Left kidney (tissue), 2 donors: ENCODE results near the gene FAM131C. TPM values are rescaled to one million over a fixed set of nuclear protein-coding genes. Genes with fewer than 3 reads are reported as not detected.
A peak's percentile ranks its signal among the peaks of the same experiment; 100 is the strongest.
"Not testable (repeated sequence)": the region's sequence is repeated elsewhere in the genome, so short reads cannot be mapped to it uniquely, and the experiment has no call there.

Experiments used
- DNase-seq: peaks from one replicate; pipeline ENCODE4 v3.0.0-alpha.2; 2013
- polyA plus RNA-seq: library from polyadenylated mRNA; unstranded; fragments of 120-200 nt; gene quantifications from one replicate; pipeline ENCODE4 v1.2.1, GENCODE V29; 2013; ENCODE audit not compliant: insufficient read length

The FAM131C gene
- polyA plus RNA-seq, 1 donor: 1.3 TPM

GRCh38 chr1:16039871-16040270 is 33.6 kb downstream of the FAM131C start:
- not testable (repeated sequence) for DNase-seq

GRCh38 chr1:16038620-16038912 is 34.9 kb downstream of the FAM131C start:
- DNase-seq: no peak

GRCh38 chr1:16036461-16036860 is 37.0 kb downstream of the FAM131C start:
- DNase-seq: not testable (repeated sequence)

GRCh38 chr1:16033103-16033632 is 40.3 kb downstream of the FAM131C start:
- DNase-seq: not testable (repeated sequence)

- DNase-seq: peak; percentile 80
These were observed 40.9 kb downstream of the FAM131C start for GRCh38 chr1:16032388-16033102.

- no peak for DNase-seq
These were observed 41.9 kb downstream of the FAM131C start for GRCh38 chr1:16031551-16031950.

- no peak for DNase-seq
These were observed 44.2 kb downstream of the FAM131C start for GRCh38 chr1:16029288-16029687.

- DNase-seq: not testable (repeated sequence)
These were observed 44.5 kb downstream of the FAM131C start for GRCh38 chr1:16029003-16029268.

GRCh38 chr1:16028237-16029002 is 45.0 kb downstream of the FAM131C start:
- DNase-seq: no peak

- peak; percentile 63 for DNase-seq
These were observed 46.5 kb downstream of the FAM131C start for GRCh38 chr1:16026723-16027484.

GRCh38 chr1:16026302-16026701 is 47.1 kb downstream of the FAM131C start:
- DNase-seq: not testable (repeated sequence)

- no peak for DNase-seq
These were observed 50.3 kb downstream of the FAM131C start for GRCh38 chr1:16023050-16023653.

- no peak for DNase-seq
These were observed 51.1 kb downstream of the FAM131C start for GRCh38 chr1:16022393-16022792.

- DNase-seq: peak; percentile 47
These were observed 51.8 kb downstream of the FAM131C start, which contains the start of gene CLCNKA for GRCh38 chr1:16021681-16022080. TSS of gene CLCNKA (plus strand) at chr1:16022036. CDS start at chr1:16022620, 584 bp downstream.

GRCh38 chr1:16020878-16021277 is 52.6 kb downstream of the FAM131C start:
- not testable (repeated sequence) for DNase-seq

GRCh38 chr1:16020325-16020724 is 53.1 kb downstream of the FAM131C start:
- DNase-seq: no peak

- DNase-seq: no peak
These were observed 53.7 kb downstream of the FAM131C start for GRCh38 chr1:16019644-16020277.

GRCh38 chr1:16018749-16019643 is 54.5 kb downstream of the FAM131C start:
- DNase-seq: no peak

GRCh38 chr1:16018308-16018707 is 55.1 kb downstream of the FAM131C start:
- no peak for DNase-seq

GRCh38 chr1:16017461-16018303 is 55.8 kb downstream of the FAM131C start, which contains the start of gene HSPB7:
TSS of gene HSPB7 (minus strand) at chr1:16018043. CDS start at chr1:16017963, 80 bp downstream.
- DNase-seq: peak; percentile 43
